Measurements from ENCODE around the gene FAM210B. TPM values are rescaled to one million over a fixed set of nuclear protein-coding genes. Genes with fewer than 3 reads are reported as not detected.
"Not testable (repeated sequence)": the region's sequence is repeated elsewhere in the genome, so short reads cannot be mapped to it uniquely, and the experiment has no call there.

Gene FAM210B
- polyA plus RNA-seq (ENCODE audit: insufficient read length in 4 of 4) = 10 to 100 TPM; 36.2 to 47.1 (median 38.9) TPM

- DNase-seq (ENCODE audit: low read depth in 4 of 4, low spot score in 2 of 4) = peak; percentile 39 to 83 (median 68)
Measured at GRCh38 chr20:56358600-56359211, at the start of gene FAM210B. FAM210B (plus strand) TSS chr20:56358974; CDS start chr20:56359006, 32 bp downstream.

- no peak for DNase-seq (ENCODE audit: low read depth in 4 of 4, low spot score in 2 of 4)
Measured at GRCh38 chr20:56316051-56316450, 42.7 kb upstream of the FAM210B start.

- no peak for DNase-seq (ENCODE audit: low read depth in 4 of 4, low spot score in 2 of 4)
Measured at GRCh38 chr20:56316483-56316882, 42.3 kb upstream of the FAM210B start.

- no peak for DNase-seq (ENCODE audit: low read depth in 4 of 4, low spot score in 2 of 4)
Measured at GRCh38 chr20:56322681-56323080, 36.1 kb upstream of the FAM210B start.

GRCh38 chr20:56323206-56323605 lies 35.6 kb upstream of the FAM210B start:
- no peak for DNase-seq (ENCODE audit: low read depth in 4 of 4, low spot score in 2 of 4)

- no peak for DNase-seq (ENCODE audit: low read depth in 4 of 4, low spot score in 2 of 4)
Measured at GRCh38 chr20:56323656-56324055, 35.1 kb upstream of the FAM210B start.

GRCh38 chr20:56324806-56325205 lies 34.0 kb upstream of the FAM210B start:
- DNase-seq (ENCODE audit: low read depth in 4 of 4, low spot score in 2 of 4) = no peak

GRCh38 chr20:56328861-56329260 lies 29.9 kb upstream of the FAM210B start:
- DNase-seq (ENCODE audit: low read depth in 4 of 4, low spot score in 2 of 4) = peak in 1 of 4 donors; percentile 59

- DNase-seq (ENCODE audit: low read depth in 4 of 4, low spot score in 2 of 4) = not testable (repeated sequence)
Measured at GRCh38 chr20:56336709-56337108, 22.1 kb upstream of the FAM210B start.

- DNase-seq (ENCODE audit: low read depth in 4 of 4, low spot score in 2 of 4) = no peak
Measured at GRCh38 chr20:56342783-56343182, 16.0 kb upstream of the FAM210B start.

- no peak for DNase-seq (ENCODE audit: low read depth in 4 of 4, low spot score in 2 of 4)
Measured at GRCh38 chr20:56343861-56344381, 14.9 kb upstream of the FAM210B start.

- no peak for DNase-seq (ENCODE audit: low read depth in 4 of 4, low spot score in 2 of 4)
Measured at GRCh38 chr20:56345911-56346310, 12.9 kb upstream of the FAM210B start.

GRCh38 chr20:56347628-56348304 lies 11.0 kb upstream of the FAM210B start:
- no peak for DNase-seq (ENCODE audit: low read depth in 4 of 4, low spot score in 2 of 4)

GRCh38 chr20:56348305-56348693 lies 10.5 kb upstream of the FAM210B start:
- DNase-seq (ENCODE audit: low read depth in 4 of 4, low spot score in 2 of 4) = no peak

GRCh38 chr20:56348746-56349145 lies 10.0 kb upstream of the FAM210B start:
- no peak for DNase-seq (ENCODE audit: low read depth in 4 of 4, low spot score in 2 of 4)

- no peak for DNase-seq (ENCODE audit: low read depth in 4 of 4, low spot score in 2 of 4)
Measured at GRCh38 chr20:56350842-56351241, 7.9 kb upstream of the FAM210B start.

- DNase-seq (ENCODE audit: low read depth in 4 of 4, low spot score in 2 of 4) = no peak
Measured at GRCh38 chr20:56352345-56353055, 6.3 kb upstream of the FAM210B start.

GRCh38 chr20:56353356-56353755 lies 5.4 kb upstream of the FAM210B start:
- no peak for DNase-seq (ENCODE audit: low read depth in 4 of 4, low spot score in 2 of 4)

GRCh38 chr20:56358070-56358469 lies 704 bp upstream of the FAM210B start:
- DNase-seq (ENCODE audit: low read depth in 4 of 4, low spot score in 2 of 4) = no peak

GRCh38 chr20:56359212-56360132 lies 698 bp downstream of the FAM210B start:
- peak in 1 of 4 donors; percentile 29 for DNase-seq (ENCODE audit: low read depth in 4 of 4, low spot score in 2 of 4)

Data from left renal cortex interstitium (tissue), 4 donors.